Esophagus mucosa (tissue), 1 donor: ENCODE data around the gene IFNA13. TPM values are rescaled to one million over a fixed set of nuclear protein-coding genes. Genes with fewer than 3 reads are reported as not detected.
"Not testable (repeated sequence)": the region's sequence is repeated elsewhere in the genome, so short reads cannot be mapped to it uniquely, and the experiment has no call there.

Source experiments
- ATAC-seq: fragments of 200-7000 bp; cut with Tn5 transposase; one replicate; pipeline ENCODE4 v1.9.1; 2020
- total RNA-seq: library from RNA; stranded (reverse); gene quantifications from one replicate; pipeline ENCODE4 v1.2.4, GENCODE V29; 2023
- donor health status: DM: yes; HTN: yes; CAD: no.

Gene IFNA13
- total RNA-seq: not detected

- ATAC-seq: no peak
Measured at GRCh38 chr9:21367957-21368356, at the start of gene IFNA13. Gene IFNA13 (minus strand): TSS chr9:21368057. CDS start chr9:21368010, 47 bp downstream.

- peak; percentile 22 for ATAC-seq
Measured at GRCh38 chr9:21415493-21416267, 47.8 kb upstream of the IFNA13 start.

- ATAC-seq: no peak
Measured at GRCh38 chr9:21414220-21414940, 46.5 kb upstream of the IFNA13 start.

- ATAC-seq: no peak
Measured at GRCh38 chr9:21413624-21414023, 45.8 kb upstream of the IFNA13 start.

GRCh38 chr9:21413151-21413550 lies 45.3 kb upstream of the IFNA13 start:
- no peak for ATAC-seq

GRCh38 chr9:21412107-21412506 lies 44.2 kb upstream of the IFNA13 start:
- ATAC-seq: no peak

GRCh38 chr9:21408817-21409216 lies 41.0 kb upstream of the IFNA13 start, which contains the start of gene IFNA8:
Gene IFNA8 (plus strand): TSS chr9:21409117. CDS start chr9:21409177, 60 bp downstream.
- ATAC-seq: no peak

- ATAC-seq: no peak
Measured at GRCh38 chr9:21404146-21404545, 36.3 kb upstream of the IFNA13 start.

GRCh38 chr9:21402386-21403251 lies 34.8 kb upstream of the IFNA13 start:
- ATAC-seq: no peak

- no peak for ATAC-seq
Measured at GRCh38 chr9:21399956-21400355, 32.1 kb upstream of the IFNA13 start.

GRCh38 chr9:21398955-21399489 lies 31.2 kb upstream of the IFNA13 start:
- ATAC-seq: no peak

- ATAC-seq: no peak
Measured at GRCh38 chr9:21395778-21396717, 28.2 kb upstream of the IFNA13 start.

GRCh38 chr9:21392270-21392669 lies 24.4 kb upstream of the IFNA13 start:
- ATAC-seq: peak; percentile 64

- ATAC-seq: no peak
Measured at GRCh38 chr9:21385131-21385670, 17.3 kb upstream of the IFNA13 start, which contains the start of gene IFNA2. Gene IFNA2 (minus strand): TSS chr9:21385398. CDS start chr9:21385329, 69 bp downstream.

- no peak for ATAC-seq
Measured at GRCh38 chr9:21383627-21384026, 15.8 kb upstream of the IFNA13 start.

GRCh38 chr9:21381448-21382339 lies 13.8 kb upstream of the IFNA13 start:
- no peak for ATAC-seq

- not testable (repeated sequence) for ATAC-seq
Measured at GRCh38 chr9:21371467-21371866, 3.6 kb upstream of the IFNA13 start.

GRCh38 chr9:21367169-21367568 lies 688 bp downstream of the IFNA13 start:
- not testable (repeated sequence) for ATAC-seq

GRCh38 chr9:21362287-21362686 lies 5.6 kb downstream of the IFNA13 start:
- no peak for ATAC-seq
